Activated T-cell treated with anti-CD3 and anti-CD28 coated beads, Interleukin-2, amount 50 U/mL, for 1 hour (primary cell): ENCODE measurements around the gene EPS8L2.
"Not testable (repeated sequence)": the region's sequence is repeated elsewhere in the genome, so short reads cannot be mapped to it uniquely, and the experiment has no call there.

ENCODE experiments used
- DNase-seq: peaks from one replicate; pipeline ENCODE4 v3.0.0-alpha.2; 2020

Gene EPS8L2

DNA sequence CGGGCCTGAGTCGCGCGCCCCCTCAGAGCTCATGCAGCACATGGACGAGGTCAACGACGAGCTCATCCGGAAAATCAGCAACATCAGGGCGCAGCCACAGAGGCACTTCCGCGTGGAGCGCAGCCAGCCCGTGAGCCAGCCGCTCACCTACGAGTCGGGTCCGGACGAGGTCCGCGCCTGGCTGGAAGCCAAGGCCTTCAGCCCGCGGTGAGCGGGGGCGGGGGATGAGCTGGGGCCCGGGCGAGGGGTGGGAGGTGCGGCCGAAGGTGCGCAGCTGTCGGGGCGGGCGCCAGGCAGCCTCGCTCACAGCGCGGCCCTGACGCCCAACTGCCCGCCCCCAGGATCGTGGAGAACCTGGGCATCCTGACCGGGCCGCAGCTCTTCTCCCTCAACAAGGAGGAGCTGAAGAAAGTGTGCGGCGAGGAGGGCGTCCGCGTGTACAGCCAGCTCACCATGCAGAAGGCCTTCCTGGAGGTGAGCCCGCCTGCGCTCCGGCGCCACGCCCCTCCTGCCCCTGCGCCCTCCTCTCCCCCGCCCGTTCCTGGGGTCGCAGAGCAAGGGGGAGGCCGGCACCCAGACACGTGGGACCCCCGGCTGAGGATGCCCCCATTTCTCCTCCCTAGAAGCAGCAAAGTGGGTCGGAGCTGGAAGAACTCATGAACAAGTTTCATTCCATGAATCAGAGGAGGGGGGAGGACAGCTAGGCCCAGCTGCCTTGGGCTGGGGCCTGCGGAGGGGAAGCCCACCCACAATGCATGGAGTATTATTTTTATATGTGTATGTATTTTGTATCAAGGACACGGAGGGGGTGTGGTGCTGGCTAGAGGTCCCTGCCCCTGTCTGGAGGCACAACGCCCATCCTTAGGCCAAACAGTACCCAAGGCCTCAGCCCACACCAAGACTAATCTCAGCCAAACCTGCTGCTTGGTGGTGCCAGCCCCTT is 20.5 kb downstream of the EPS8L2 start:
- peak; percentile 60 for DNase-seq

DNA sequence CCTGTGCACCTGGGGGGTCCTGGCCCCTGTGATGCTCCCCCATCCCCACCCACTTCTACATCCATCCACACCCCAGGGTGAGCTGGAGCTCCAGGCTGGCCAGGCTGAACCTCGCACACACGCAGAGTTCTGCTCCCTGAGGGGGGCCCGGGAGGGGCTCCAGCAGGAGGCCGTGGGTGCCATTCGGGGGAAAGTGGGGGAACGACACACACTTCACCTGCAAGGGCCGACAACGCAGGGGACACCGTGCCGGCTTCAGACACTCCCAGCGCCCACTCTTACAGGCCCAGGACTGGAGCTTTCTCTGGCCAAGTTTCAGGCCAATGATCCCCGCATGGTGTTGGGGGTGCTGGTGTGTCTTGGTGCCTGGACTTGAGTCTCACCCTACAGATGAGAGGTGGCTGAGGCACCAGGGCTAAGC is 21.3 kb downstream of the EPS8L2 start:
- DNase-seq, result no peak

DNA sequence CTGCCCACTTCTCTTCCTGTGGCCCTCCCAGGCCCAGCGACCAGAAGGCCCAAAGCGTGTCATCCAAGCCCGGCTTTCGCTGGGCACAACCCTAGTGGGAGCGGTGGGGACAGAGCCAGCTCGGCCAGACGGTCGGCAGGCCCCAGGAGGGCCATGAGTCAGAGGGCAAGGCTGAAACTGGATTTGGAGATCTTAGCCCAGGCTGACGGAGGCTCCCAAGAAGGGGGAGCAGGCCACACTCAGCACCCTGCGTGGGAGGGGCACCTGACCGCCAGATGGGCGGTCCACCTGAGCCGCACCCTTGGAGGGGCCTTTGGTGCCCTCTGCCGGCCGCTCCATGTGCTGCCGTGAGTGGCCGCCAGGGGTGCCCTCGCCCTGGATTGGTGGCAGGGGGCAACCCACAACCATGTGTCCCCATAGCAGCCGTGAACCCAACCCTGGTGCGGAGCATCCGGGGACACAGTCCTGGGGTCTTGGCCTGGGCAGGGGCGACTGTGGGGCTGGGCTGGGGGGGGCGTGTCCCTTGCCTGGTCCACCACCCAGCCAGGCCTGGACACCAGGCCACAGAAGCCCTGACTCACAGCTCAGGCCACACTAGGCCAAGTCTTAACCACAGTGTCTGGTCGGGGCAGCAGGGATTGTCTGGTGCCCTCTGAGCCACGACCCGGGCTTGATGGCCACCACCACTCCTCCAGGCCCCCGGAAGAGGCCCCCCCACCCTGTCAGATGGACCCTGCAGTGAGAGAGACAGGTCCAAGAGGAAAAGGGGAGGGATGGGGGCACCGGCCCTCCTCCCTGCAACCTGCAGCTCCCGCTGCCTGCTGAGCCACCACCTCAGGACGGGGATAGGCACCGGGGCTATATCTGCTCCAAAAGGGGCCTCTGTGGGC is 22.1 kb downstream of the EPS8L2 start:
- DNase-seq, result peak; percentile 83

DNA sequence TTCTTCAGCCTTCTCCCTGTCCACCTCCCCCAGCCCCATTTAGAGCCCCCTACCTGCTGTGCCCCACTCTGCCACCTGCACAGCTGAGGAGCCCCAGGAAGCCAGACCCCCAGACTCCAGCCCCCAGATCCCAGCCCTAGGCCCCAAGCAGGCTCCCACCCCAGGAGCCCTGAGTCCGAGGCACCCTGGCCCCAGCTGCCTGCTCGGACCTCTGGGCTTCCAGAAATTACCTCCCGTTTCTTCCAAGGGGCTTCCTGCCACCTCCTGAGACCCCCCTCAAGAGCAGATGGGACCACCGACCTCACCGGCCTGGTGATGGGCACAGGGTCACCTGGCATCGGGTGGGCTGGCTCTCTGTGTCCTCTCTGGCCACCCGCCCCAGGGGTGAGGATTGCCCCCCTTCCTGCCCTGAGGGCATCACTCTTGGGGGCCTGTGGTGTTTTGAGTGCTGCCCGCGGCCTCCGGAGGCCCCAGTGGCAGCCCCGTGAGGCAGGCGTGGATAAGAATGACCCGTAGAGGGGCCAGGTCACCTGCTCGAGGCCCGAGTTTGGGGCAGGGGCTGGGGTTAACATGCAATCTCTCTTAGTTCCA is 23.0 kb downstream of the EPS8L2 start:
- DNase-seq, result no peak

DNA sequence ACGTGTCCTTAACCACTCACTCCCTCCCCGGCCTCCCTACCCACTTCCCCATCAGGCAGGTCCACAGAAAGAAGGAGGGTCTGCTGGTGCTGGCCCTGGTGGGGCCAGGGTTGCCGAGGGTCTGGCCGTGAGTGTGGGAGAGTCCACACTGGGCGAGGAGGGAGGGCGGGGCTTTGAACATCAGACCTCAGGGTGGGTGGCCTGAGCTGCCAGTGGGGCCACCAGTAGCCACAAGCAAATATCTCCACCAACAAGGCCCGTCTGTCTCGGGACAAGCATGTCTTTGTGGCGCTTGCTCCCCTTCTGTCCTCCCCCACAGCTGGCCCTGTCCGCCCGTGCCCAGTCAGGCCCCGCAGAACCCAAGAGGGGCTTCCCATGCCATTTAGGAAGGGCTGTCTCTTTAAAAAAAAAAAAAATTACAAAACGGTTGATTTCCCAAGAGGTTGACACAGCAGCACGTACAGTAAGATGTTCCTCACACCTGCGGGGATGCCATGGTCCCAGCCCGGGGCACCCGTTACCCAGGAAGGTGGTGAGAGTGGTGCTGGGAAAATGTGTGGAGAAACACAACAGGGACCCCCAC is 23.6 kb downstream of the EPS8L2 start:
- DNase-seq, result no peak

DNA sequence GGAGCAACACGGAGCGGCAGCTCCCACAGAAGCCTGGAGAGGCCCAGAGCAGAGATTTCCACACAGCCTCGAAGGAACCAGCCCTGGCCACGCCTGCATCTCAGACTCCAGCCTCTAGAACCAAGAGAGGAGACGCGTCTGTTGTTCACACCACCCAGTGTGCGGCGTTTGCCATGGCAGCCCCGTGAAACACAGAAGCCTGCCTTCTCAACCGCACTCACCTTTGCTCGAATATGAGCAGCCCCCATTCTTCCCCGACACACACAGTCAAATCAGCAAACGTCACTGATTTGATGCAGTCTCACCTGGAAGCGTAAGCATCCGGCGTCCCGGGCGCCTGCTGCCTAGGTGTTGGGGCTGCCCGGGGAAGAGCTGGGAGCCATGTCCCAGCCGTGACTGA is 27.0 kb downstream of the EPS8L2 start:
- DNase-seq, result no peak

DNA sequence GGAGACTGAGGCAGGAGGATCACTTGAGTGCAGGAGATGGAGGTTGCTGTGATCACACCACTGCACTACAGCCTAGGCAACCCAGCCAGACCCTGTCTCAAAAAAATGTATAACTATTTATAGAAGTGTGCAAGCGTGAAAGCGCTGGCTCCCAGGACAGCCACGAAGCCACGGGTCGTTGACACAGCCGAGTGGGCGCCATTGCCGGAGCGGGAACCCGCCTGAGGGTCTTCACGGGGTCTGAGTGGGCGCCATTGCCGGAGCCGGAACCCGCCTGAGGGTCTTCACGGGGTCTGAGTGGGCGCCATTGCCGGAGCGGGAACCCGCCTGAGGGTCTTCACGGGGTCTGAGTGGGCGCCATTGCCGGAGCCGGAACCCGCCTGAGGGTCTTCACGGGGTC is 28.5 kb downstream of the EPS8L2 start:
- DNase-seq, result not testable (repeated sequence)

DNA sequence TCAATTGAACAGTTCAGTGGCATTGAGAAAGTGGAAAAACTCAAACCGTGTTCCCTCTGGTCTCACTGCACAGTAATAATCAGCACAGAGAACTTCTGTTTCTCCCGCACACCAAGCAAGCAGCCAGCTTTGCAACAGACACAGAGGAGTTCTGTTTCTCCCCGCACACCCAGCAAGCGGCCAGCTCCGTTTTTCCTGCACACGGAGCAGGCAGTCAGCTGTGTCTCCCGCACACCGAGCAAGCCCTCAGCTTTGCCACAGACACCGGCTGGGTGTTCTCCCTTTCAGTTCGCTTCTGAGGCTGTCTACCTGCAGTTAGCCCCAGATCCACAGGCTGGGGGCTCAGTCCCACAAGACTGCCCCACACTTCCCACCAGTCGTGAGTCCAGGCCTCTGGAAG is 31.3 kb downstream of the EPS8L2 start:
- peak; percentile 23 for DNase-seq

DNA sequence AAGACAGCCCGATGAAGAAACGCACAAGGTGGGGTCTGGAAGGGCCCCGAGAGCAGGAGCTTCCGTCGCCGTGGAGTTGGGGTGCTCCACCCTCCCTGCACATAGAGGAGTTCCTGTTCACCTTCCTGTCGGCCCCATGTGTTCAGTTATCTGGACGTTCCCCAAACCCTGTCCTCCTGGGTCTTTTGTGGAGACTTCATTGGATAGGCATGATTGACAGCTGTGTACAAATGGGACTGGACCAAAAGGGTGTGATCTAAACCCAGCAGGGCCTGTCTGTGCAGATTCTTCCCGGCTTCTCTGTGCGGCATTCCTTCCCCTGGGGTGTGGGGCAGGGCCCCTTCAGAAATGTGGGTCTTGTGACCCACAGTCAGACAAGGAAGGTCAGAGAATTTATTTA is 31.9 kb downstream of the EPS8L2 start:
- DNase-seq, result not testable (repeated sequence)

DNA sequence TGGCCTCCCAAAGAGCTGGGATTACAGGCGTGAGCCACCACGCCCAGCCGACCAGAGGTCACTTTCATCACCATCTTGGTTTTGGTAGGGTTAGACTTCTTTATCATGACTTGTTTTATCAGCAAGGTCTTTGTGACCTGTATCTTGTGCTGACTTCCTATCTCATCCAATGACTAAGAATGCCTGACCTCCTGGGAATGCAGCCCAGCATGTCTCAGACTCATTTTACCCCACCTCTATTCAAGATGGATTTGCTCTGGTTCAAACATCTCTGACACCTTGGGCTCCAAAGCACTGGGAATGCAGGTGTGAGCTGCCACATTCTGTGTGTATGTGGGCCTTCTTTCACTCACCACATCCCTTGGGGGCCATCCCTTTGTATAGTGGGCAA is 36.1 kb downstream of the EPS8L2 start:
- no peak for DNase-seq

DNA sequence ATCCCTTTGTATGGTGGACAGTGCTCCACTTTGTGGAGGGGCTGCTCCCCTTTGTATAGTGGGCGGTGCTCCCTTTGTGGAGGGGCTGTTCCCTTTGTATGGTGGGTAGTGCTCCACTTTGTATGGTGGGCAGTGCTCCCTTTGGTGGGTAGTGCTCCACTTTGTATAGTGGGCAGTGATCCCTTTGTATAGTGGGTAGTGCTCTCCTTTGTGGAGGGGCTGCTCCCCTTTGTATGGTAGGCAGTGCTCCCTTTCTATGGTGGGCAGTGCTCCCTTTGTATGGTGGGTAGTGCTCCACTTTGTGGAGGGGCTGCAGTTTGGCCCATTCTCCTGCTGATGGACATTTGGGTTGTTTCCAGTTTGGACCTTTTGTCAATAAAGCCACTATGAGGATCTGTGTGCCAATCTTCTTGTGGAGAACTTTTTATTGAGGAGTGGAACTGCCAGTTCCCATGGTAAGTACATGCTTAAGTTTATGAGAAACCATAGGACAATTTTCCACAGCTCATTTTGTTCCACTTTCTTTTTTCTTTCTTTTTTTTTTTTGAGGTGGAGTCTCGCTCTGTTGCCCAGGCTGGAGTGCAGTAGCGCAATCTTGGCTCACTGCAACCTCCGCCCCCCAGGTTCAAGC is 36.7 kb downstream of the EPS8L2 start:
- DNase-seq, result no peak

DNA sequence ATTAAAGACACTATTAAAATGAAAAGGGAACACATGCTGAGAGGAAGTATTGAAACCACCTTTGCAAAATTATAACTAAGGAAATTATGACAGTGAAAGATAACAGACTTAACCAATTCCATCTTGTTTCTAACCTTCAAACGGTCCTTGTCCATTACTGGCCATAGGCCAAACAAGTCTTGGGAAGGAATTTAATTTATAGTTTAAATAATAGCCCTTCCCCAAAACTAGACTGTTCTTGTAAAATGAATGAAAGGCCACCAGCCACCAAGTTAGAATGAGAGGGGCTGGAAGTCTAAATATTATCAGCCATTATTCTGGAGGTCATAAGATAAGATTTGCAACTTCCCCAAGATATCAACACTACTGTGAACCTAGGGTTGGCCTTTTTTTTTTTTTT is 39.4 kb downstream of the EPS8L2 start:
- DNase-seq, result no peak

DNA sequence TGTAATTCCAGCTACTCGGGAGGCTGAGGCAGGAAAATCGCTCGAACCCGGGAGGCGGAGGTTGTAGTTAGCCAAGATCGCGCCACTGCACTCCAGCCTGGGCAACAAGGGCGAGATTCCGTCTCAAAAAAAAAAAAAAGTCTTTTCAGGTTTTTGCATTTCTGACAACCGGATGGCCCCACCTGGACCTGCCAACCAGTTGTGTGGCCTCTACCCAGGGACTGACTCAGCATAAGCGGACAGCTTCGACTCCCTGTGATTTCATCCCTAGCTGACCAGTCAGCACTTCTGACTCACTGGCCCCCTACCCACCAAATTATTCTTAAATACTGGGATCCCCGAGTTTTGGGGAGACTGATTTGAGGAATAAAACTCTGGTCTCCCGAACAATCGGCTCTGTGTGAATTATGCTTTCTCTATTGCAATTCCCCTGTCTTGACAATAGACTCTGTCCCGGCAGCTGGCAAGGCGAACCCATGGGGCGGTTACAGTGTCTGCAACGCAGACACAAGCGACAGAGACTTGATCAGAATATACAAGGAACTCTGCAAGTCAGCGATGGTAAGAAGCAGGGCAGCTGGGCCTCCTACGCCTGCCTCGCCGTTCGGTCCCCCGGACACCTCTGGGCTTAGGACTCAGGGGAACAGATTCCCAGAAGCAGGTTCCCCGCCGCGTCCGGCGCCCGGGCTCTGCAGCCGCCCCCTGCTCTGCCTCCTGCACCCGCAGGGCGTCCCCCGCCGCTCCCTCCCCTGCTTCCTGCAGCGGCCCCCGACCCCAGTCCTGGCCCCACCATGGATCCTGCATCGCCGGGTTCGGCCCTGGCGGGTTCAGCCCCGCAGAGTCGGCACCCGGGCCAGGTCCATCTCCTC is 40.5 kb downstream of the EPS8L2 start:
- no peak for DNase-seq

DNA sequence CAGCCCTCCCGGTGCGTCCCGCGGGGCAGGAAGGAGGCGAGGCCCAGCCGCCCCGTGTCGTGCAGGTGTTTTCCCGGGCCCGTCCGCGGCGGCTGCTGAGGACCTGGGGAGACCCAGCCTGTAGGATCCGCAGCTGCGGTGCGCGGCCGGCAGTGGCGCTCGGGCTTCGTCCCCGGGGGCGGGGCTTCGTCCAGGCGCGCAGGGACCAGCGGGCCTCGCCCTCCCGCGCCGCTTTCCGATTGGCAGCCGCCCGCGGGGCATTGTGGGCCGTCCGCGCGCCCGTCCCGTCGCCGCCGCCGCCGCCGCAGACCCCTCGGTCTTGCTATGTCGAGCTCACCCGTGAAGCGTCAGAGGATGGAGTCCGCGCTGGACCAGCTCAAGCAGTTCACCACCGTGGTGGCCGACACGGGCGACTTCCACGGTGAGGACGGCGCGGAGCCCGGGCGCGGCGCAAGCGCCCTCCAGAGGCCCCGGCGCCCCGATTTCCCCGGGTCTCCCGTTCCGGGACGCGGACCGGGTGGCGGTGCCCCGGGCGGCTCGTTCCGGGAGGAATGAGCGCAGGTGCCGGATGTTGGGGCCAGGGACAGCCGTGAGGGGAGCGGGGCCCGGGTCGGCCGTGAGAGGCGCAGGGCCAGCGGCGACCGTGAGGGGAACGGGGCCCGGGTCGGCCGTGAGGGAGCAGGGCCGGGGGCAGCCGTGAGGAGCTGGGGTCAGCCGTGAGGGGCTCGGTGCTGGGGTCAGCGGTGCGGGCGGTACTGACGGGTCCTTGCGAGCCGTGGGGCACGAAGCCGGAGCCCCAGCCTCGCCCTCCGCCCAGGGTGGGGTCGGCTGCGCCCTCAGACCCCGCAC is 41.4 kb downstream of the EPS8L2 start, which contains the start of gene TALDO1:
Gene TALDO1, plus strand, starts transcription at position 307 of the 849 bp plus-strand sequence. Its CDS starts 18 bp downstream, at position 325.
- peak; percentile 82 for DNase-seq

DNA sequence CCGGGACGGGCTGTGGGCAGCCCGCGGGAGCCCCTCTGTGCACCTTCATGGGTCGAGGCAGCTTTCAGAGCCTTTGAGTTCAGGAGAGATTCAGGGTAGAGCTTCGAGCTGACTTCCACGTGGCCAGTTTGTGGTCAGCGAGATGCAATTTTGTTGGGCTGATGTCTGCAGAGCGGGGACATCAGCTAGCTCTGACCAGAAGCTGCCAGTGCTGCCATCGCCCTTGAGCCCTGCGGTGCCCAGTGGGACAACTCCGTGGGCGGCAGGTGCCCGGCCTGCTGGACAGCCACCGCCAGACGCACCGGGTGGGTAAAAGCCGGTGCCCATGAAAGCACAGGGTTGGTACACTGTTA is 42.0 kb downstream of the EPS8L2 start:
- no peak for DNase-seq

DNA sequence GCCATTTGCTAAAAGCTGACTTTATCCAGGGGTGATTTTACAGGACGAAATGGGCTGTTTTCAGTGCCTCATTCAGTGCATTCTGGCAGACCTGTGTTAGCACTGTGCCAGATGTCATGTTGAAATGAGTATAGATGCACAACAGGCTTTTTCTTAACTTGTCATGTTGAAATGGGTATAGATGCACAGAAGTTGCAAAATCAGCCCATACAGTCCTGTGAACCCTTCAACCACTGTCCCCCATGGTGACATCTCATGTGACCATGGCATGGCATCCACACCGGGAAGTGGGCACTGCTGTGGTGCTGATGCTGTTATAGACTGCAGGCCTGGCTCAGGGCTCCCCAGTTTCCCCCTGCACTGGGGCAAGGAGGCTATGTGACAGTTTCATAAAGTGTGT is 43.7 kb downstream of the EPS8L2 start:
- DNase-seq, result no peak

DNA sequence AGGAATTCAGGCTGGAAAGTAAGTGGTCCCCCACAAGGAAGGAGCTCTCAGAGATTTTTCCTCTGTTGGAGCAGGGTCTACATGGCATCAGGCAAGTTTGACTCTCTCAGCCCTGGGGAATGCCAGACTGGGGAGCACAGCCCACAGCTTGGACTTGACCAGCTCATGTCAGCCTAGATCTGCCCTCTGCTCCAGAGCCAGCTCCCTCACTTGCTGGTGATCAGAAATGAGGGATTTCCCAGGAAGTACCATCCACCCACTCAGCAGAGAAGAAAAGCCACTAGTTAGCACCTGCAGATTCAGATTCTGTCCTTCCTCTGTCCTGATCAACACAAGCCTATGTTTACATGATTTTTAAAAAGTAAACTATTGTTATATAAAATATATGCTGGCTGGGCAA is 54.2 kb downstream of the EPS8L2 start:
- no peak for DNase-seq

DNA sequence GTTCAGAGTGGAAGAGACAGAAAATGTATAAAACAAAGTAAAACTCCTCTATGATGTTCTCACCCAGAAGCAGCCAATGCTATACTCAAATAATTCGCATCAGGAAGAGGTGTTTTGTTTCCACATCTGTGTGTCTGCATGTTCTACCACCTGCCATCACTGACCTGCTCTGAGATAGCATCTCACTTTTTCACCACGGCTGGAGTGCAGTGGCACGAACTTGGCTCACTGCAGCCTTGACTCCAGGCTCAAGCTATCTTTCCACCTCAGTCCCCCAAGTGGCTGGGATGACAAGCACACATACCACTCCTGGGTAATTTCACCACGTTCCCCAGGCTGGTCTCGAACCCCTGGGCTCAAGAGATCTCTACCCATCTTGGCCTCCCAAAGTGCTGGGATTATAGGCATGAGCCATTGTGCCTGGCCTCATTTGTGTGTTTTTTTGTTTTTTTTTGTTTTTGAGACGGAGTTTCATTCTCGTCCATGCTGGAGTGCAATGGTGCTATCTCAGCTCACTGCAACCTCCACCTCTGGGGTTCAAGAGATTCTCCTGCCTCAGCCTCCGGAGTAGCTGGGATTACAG is 55.6 kb downstream of the EPS8L2 start:
- DNase-seq, result no peak

DNA sequence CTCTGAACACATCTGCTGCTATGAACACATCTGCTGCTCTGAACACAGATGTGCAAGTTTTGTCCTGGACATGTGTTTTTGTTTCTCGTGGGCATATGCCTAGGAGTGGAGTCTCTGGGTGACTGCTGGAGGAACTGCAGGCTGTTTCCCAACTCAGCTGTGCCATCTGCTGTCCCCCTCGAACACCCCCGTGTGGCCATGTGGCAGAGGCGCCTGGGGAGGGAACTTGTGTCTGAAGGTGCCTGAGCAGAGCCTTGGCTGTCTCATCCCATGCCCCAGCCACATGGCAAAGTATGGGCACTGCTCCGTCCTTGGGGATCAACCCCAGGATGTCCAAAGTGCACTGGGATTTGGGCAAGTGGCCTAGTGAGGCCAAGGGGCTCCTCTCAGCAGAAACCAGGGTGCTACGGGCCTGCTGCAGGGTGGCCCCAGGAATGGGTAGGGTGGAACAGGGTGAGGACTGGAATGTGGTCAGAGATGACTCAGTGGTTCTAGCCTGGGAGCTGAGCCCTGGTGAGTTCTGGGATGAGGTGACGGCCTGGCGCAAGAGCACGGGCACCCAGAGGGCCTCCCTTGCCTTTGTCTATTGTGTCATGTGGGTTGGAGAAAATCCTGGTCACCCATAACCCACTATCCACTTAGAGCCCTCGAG is 56.5 kb downstream of the EPS8L2 start:
- DNase-seq, result no peak

DNA sequence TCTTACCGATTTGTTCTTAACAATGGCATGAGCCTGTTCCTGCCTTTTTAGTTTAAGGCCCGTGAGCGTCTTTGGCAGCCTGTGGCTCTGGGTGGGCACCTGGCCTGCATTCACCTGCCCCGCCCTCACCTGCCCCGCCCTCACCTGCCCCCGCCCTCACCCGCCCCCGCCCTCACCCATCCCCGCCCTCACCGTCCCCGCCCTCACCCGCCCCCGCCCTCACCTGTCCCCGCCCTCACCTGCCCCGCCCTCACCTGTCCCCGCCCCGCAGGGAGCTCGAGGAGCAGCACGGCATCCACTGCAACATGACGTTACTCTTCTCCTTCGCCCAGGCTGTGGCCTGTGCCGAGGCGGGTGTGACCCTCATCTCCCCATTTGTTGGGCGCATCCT is 57.0 kb downstream of the EPS8L2 start:
- no peak for DNase-seq
